Type B pancreatic cell (in vitro differentiated cells): ENCODE measurements around the gene FILIP1. TPM values are rescaled to one million over a fixed set of nuclear protein-coding genes. Genes with fewer than 3 reads are reported as not detected.

ENCODE experiments used
- DNase-seq: peaks from one replicate; pipeline ENCODE4 v3.0.0; 2021; ENCODE audit warnings: mixed read lengths; ENCODE audit not compliant: unreplicated experiment; ENCODE audit errors: extremely low spot score
- H3K27ac Mint-ChIP-seq: 2 replicates; pipeline ENCODE4 v1.8.0; 2021; ENCODE audit warnings: mild to moderate bottlenecking, mixed read lengths
- H3K27me3 Mint-ChIP-seq: 2 replicates; pipeline ENCODE4 v1.8.0; 2021; ENCODE audit warnings: mixed read lengths
- H3K36me3 Mint-ChIP-seq: 2 replicates; pipeline ENCODE4 v1.8.0; 2021; ENCODE audit warnings: mixed read lengths
- H3K4me1 Mint-ChIP-seq: one replicate; pipeline ENCODE4 v1.8.0; 2021; ENCODE audit warnings: mixed read lengths; ENCODE audit not compliant: unreplicated experiment
- H3K4me3 Mint-ChIP-seq: 2 replicates; pipeline ENCODE4 v1.8.0; 2021; ENCODE audit warnings: mild to moderate bottlenecking, mixed read lengths
- H3K9me3 Mint-ChIP-seq: 2 replicates; pipeline ENCODE4 v1.8.0; 2021; ENCODE audit warnings: mixed read lengths
- total RNA-seq: library from RNA; stranded (reverse); gene quantifications from 2 replicates; pipeline ENCODE4 v1.2.1, GENCODE V29; 2021; ENCODE audit warnings: low replicate concordance
- TF ChIP-seq, protein P1 (sequence below): fragments of 200-600 bp; sonication (generic); conservative IDR thresholded peaks from 2 replicates; pipeline ENCODE4 v1.5.0; 2021; ENCODE audit warnings: antibody characterized with exemption, mild to moderate bottlenecking

FILIP1 gene
- total RNA-seq, 1 donor from 2014 or later: 5.0 TPM

DNA sequence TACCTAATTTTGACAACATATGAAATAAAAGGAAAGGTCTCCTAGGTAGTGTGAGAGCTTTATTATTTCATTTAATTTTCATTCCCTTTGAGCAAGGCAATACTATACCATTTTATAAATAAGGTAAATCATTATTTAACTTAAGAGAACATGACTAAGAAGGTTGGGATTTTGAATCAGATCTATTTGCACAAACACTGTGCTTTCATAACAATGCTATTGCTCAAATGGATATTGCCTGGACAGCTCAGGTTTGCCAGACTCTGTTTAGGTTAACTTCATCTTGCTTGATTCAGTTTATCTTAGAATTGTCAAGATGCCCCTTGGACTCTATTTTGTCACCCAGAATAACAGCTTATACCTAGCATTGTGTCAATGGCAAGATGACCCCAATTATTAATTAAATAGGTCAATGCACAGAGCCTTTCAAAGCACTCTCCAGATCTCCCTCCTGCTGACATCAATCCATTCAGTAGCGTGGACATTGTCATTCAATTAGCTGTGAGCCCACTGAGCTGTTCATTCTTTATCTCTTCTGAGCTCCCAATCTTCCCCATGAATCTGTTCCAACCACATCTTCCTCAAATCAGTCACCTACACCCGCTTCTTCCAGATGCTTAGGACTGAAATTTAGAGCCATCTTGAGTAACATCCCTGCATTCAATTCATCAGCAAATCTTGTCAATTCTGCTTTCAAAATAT, 166.9 kb downstream of the FILIP1 start:
- no peak for DNase-seq
- H3K9me3 Mint-ChIP-seq: no peaks in the 10 kb centered on the region
- no peaks in the 10 kb centered on the region for H3K4me1 Mint-ChIP-seq
- TF ChIP-seq, protein P1, sequence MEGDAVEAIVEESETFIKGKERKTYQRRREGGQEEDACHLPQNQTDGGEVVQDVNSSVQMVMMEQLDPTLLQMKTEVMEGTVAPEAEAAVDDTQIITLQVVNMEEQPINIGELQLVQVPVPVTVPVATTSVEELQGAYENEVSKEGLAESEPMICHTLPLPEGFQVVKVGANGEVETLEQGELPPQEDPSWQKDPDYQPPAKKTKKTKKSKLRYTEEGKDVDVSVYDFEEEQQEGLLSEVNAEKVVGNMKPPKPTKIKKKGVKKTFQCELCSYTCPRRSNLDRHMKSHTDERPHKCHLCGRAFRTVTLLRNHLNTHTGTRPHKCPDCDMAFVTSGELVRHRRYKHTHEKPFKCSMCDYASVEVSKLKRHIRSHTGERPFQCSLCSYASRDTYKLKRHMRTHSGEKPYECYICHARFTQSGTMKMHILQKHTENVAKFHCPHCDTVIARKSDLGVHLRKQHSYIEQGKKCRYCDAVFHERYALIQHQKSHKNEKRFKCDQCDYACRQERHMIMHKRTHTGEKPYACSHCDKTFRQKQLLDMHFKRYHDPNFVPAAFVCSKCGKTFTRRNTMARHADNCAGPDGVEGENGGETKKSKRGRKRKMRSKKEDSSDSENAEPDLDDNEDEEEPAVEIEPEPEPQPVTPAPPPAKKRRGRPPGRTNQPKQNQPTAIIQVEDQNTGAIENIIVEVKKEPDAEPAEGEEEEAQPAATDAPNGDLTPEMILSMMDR: no peak
- H3K4me3 Mint-ChIP-seq: no peak overlapping the region
- no peaks in the 10 kb centered on the region for H3K36me3 Mint-ChIP-seq
- H3K27me3 Mint-ChIP-seq: no peaks in the 10 kb centered on the region
- H3K27ac Mint-ChIP-seq: no peak overlapping the region

GRCh38 chr6:75318900-75319299, 174.7 kb downstream of the FILIP1 start:
- no peak overlapping the region for H3K4me3 Mint-ChIP-seq
- no peaks in the 10 kb centered on the region for H3K27me3 Mint-ChIP-seq
- peaks cover 5% of the 10 kb centered on the region for H3K4me1 Mint-ChIP-seq
- H3K36me3 Mint-ChIP-seq: no peaks in the 10 kb centered on the region
- H3K9me3 Mint-ChIP-seq: no peaks in the 10 kb centered on the region
- no peak overlapping the region for H3K27ac Mint-ChIP-seq
- TF ChIP-seq, protein P1: no peak
- no peak for DNase-seq

DNA sequence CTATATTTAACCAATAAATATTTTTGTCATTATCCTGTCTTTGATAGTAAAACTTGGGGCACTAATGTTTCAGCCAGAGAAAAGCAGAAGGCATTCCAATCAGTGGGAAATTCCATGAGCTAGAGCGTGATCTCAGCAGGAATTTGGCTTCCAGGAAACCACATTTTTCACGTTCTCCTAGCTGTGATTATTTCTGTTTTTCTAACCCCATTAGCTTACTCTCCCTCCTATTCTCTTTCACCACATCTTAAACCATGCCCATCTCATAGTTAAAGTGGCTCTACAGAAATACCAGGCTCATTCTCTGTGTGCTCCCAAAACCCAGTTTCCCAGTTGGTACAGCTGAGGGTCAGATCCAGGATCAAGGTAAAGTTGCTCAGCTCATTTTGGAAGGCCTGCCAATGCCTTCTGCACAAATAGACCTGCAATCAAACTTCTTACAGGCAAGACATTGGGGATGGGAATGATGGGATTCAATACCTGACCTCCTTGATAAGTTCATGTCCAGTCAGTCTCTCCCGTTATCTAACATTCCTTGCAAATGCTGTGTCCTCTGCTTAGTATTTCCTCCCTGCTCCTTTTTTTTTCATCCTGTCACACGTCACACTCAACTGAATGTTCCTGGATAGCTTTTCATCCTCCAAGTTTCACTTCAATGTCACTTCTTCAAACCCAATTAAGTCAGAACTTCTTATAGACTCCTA, 175.9 kb downstream of the FILIP1 start:
- DNase-seq: no peak
- Mint-ChIP-seq H3K9me3 (peaks cover 5% of the 10 kb centered on the region), H3K36me3 (peaks cover 4% of the 10 kb centered on the region), H3K4me3 (no peak overlapping the region), H3K4me1 (peaks cover 5% of the 10 kb centered on the region), H3K27ac (no peak overlapping the region), H3K27me3 (no peaks in the 10 kb centered on the region)
- TF ChIP-seq, protein P1: no peak

GRCh38 chr6:75315978-75316377, 177.6 kb downstream of the FILIP1 start:
- DNase-seq: no peak
- TF ChIP-seq, protein P1: no peak

DNA sequence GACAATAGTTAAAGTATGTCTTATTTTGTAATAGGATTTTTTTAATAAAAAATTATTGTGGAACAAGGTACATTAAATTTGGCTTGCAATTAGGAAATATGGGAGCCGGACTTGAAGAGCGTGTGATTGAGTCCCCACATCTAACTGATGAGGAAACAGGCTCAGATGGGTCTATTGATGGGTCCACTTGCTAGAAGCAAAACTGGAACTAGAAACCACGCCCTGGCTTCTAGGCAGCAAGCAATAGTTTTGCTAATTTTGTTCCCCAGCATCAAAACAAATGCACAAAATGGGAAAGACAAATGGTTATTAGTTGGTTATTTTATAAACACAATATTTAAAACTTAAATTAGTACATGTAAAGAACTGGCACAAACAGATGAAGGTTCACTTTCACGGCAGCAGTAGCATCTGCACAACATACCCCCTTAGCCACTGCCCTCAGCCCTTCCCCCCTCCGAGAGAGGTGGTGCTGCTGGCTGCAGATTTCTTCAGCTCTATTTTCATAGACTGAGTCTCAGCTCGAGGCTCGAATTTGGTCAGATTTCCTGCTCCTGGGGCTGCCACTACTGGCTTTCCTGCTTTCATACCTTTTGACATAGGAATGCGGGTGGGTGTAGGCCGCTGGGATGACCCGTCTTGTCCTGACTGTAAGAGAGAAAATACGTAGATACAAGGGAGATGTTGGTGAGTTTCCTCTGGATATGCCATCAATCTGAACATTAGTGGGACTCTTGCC, 185.2 kb downstream of the FILIP1 start:
- TF ChIP-seq, protein P1: no peak
- H3K4me1 Mint-ChIP-seq: peaks cover 6% of the 10 kb centered on the region
- no peaks in the 10 kb centered on the region for H3K27me3 Mint-ChIP-seq
- no peak for DNase-seq
- no peak overlapping the region for H3K4me3 Mint-ChIP-seq
- H3K9me3 Mint-ChIP-seq: peaks cover under 1% of the 10 kb centered on the region
- no peaks in the 10 kb centered on the region for H3K36me3 Mint-ChIP-seq
- H3K27ac Mint-ChIP-seq: no peak overlapping the region

More at GRCh38 chr6:75315978-75316377, 177.6 kb downstream of the FILIP1 start:
- no peak overlapping the region for H3K27ac Mint-ChIP-seq
- H3K4me1 Mint-ChIP-seq: peaks cover 5% of the 10 kb centered on the region
- H3K36me3 Mint-ChIP-seq: peaks cover 4% of the 10 kb centered on the region
- no peaks in the 10 kb centered on the region for H3K27me3 Mint-ChIP-seq
- H3K9me3 Mint-ChIP-seq: peaks cover 5% of the 10 kb centered on the region
- no peak overlapping the region for H3K4me3 Mint-ChIP-seq
